ENCODE results near the gene CPHXL2. TPM values are rescaled to one million over a fixed set of nuclear protein-coding genes. Genes with fewer than 3 reads are reported as not detected.

CPHXL2 gene
- total RNA-seq, 2 donors from 2014 or later, result not detected

DNA sequence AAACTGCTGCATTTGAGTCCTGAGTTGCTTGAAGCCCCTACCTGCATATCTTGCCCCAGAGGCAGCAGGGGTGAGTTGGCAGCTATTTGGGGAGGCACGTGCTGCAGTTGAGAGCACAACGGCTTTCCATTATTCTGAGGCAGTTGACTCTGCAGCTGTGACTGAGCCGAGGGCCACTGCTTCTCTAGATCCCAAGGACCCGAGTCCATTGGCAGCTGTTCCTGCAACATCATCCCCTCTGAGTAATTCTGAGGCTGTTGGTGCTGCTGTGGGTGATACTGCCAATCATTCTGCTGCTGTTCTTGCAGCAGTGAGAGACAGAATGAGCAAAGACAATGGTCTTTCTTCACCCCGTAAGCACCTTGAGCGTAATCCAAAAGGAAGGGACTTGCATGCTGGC lies 16.5 kb downstream of the CPHXL2 start:
- H3K9me3 ChIP-seq, result no peaks in the 10 kb centered on the region
- ATAC-seq (ENCODE audit: insufficient number of reproducible peaks, low FRiP score, low read depth) (no peak), DNase-seq (ENCODE audit: low spot score) (no peak)
- no peaks in the 10 kb centered on the region for H3K4me1 ChIP-seq (ENCODE audit: control insufficient read depth in 1 of 2, low read depth in 2 of 2)
- no peak overlapping the region for H3K27ac ChIP-seq
- no peak overlapping the region for H3K4me3 ChIP-seq
- no peaks in the 10 kb centered on the region for H3K27me3 ChIP-seq (replicated peaks; ENCODE audit: insufficient read depth)
- TF ChIP-seq, protein P1, sequence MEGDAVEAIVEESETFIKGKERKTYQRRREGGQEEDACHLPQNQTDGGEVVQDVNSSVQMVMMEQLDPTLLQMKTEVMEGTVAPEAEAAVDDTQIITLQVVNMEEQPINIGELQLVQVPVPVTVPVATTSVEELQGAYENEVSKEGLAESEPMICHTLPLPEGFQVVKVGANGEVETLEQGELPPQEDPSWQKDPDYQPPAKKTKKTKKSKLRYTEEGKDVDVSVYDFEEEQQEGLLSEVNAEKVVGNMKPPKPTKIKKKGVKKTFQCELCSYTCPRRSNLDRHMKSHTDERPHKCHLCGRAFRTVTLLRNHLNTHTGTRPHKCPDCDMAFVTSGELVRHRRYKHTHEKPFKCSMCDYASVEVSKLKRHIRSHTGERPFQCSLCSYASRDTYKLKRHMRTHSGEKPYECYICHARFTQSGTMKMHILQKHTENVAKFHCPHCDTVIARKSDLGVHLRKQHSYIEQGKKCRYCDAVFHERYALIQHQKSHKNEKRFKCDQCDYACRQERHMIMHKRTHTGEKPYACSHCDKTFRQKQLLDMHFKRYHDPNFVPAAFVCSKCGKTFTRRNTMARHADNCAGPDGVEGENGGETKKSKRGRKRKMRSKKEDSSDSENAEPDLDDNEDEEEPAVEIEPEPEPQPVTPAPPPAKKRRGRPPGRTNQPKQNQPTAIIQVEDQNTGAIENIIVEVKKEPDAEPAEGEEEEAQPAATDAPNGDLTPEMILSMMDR (IDR thresholded peaks at IDR 0.05), result no peak
- peaks cover 25% of the 10 kb centered on the region for H3K36me3 ChIP-seq

DNA sequence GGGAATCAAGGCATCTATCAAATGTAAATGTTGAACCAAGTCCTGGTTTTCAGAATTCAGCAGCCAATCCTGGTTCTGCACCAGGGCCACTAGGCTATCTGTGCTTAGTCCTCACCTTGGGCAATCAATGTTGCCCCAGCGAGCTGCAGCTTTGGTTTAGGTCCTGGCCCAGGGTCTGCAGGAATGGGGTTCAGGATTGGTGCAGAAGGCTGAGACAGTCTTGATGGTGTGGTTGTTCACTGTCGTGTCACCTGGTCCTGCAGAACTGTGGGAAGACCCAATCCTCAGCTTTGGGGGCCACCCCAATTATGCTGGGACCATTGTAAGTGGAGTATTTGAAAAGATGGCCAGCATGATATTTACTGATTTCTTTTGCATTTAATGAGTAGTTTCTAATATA lies 18.6 kb downstream of the CPHXL2 start:
- ATAC-seq (ENCODE audit: insufficient number of reproducible peaks, low FRiP score, low read depth) (no peak), DNase-seq (ENCODE audit: low spot score) (no peak)
- no peak overlapping the region for H3K4me3 ChIP-seq
- H3K27me3 ChIP-seq (replicated peaks; ENCODE audit: insufficient read depth), result no peaks in the 10 kb centered on the region
- H3K27ac ChIP-seq, result no peak overlapping the region
- peaks cover 38% of the 10 kb centered on the region for H3K36me3 ChIP-seq
- TF ChIP-seq, protein P1 (IDR thresholded peaks at IDR 0.05), result no peak
- no peaks in the 10 kb centered on the region for H3K9me3 ChIP-seq
- H3K4me1 ChIP-seq (ENCODE audit: control insufficient read depth in 1 of 2, low read depth in 2 of 2), result peaks cover 6 to 10% of the 10 kb centered on the region in 2 donors

DNA sequence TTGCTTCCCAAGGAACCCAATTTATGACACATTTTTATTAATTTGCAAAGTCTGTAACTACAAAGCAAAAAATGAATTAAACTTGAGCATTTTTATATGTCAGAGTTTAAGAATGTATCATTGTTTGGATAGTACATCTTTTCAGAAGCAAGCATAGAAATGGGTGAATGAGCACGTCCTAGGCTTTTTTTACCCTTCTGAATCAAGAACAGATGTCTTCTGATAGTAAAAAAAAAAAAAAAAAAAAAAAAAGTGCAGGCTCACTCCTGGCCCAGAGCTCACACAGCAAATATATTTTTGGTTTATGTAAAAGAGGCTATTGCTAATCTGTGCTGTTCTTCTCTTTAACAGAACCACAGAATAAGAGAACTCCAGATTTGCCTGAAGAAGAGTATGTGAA lies 22.9 kb downstream of the CPHXL2 start:
- H3K27me3 ChIP-seq (replicated peaks; ENCODE audit: insufficient read depth), result no peaks in the 10 kb centered on the region
- no peak overlapping the region for H3K27ac ChIP-seq
- no peak for ATAC-seq (ENCODE audit: insufficient number of reproducible peaks, low FRiP score, low read depth)
- H3K4me1 ChIP-seq (ENCODE audit: control insufficient read depth in 1 of 2, low read depth in 2 of 2), result peaks cover 37 to 40% of the 10 kb centered on the region in 2 donors
- no peaks in the 10 kb centered on the region for H3K9me3 ChIP-seq
- peaks cover 38% of the 10 kb centered on the region for H3K36me3 ChIP-seq
- H3K4me3 ChIP-seq, result no peak overlapping the region
- TF ChIP-seq, protein P1 (IDR thresholded peaks at IDR 0.05), result no peak
- DNase-seq (ENCODE audit: low spot score), result no peak

DNA sequence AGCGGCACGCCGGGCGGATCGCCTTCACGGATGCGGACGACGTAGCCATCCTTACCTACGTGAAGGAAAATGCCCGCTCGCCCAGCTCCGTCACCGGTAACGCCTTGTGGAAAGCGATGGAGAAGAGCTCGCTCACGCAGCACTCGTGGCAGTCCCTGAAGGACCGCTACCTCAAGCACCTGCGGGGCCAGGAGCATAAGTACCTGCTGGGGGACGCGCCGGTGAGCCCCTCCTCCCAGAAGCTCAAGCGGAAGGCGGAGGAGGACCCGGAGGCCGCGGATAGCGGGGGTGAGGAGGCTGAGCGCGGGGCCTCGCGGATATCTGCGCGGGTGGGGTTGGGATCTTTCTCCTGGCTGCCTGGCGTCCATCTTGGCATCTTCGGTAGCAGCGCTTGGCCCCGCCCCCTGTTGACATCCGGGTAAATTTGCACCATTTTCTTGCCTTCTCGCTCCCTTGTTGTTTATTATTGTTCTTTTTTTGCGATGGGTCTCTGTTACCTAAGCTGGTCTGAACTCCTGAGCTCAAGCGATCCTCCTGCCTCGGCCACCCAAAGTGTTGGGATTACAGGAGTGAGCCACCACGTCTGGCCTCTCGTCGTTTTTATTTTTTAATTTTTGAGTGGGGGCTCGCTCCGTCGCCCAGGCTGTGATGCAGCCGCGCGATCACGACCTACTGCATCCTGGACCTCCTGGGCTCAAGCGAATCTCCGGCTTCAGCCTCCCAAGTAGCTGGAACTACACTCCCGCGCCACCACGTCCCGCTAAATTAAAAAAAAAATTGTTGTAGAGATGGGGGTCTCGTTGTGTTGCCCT lies 28.3 kb downstream of the CPHXL2 start:
- no peak for ATAC-seq (ENCODE audit: insufficient number of reproducible peaks, low FRiP score, low read depth)
- H3K27ac ChIP-seq, result peak overlapping the region; percentile 98
- H3K4me1 ChIP-seq (ENCODE audit: control insufficient read depth in 1 of 2, low read depth in 2 of 2), result peaks cover 38 to 56% of the 10 kb centered on the region in 2 donors
- TF ChIP-seq, protein P1 (IDR thresholded peaks at IDR 0.05), result no peak
- H3K9me3 ChIP-seq, result no peaks in the 10 kb centered on the region
- peaks cover 3% of the 10 kb centered on the region for H3K36me3 ChIP-seq
- peak; percentile 53 for DNase-seq (ENCODE audit: low spot score)
- peak overlapping the region; percentile 91 for H3K4me3 ChIP-seq
- H3K27me3 ChIP-seq (replicated peaks; ENCODE audit: insufficient read depth), result no peaks in the 10 kb centered on the region

DNA sequence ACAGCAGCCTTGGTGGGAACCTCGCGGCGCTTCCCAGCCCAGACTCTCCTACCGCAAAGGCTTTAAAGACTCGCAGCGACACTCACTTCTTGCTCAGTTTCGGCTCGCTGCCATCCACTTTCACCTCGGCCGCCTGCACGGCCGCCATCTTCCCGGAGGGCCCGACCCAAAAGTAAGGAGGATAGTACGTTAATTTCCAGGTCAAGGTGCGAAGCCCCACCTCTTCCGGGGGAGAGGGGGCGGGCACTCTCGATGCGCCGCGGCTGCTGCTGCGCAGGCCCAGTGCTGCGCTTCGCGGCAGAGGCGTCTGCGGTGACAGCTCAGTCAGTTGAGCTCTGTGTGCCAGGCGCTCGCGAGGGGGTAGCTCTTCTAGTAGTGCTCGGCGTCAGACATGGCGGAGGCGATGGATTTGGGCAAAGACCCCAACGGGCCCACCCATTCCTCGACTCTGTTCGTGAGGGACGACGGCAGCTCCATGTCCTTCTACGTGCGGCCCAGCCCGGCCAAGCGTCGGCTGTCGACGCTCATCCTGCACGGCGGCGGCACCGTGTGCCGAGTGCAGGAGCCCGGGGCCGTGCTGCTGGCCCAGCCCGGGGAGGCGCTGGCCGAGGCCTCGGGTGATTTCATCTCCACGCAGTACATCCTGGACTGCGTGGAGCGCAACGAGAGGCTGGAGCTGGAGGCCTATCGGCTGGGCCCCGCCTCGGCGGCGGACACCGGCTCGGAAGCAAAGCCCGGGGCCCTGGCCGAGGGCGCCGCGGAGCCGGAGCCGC lies 29.1 kb downstream of the CPHXL2 start, which contains the start of the genes KARS1 and TERF2IP:
KARS1 (minus strand) TSS at position 174 of the 773 bp plus-strand sequence; CDS start at position 148, 26 bp downstream.
TERF2IP (plus strand) TSS at position 282 of the 773 bp plus-strand sequence; CDS start at position 392, 110 bp downstream.
- Histone ChIP-seq H3K27ac (peak within 1 kb of the TSS; percentile 98), H3K36me3 (peaks cover 4% of the 10 kb centered on the region), H3K4me3 (peak within 1 kb of the TSS; percentile 91), H3K27me3 (replicated peaks; ENCODE audit: insufficient read depth) (no peaks in the 10 kb centered on the region), H3K9me3 (no peaks in the 10 kb centered on the region), H3K4me1 (ENCODE audit: control insufficient read depth in 1 of 2, low read depth in 2 of 2) (peaks cover 31 to 48% of the 10 kb centered on the region in 2 donors)
- peak; percentile 82 for ATAC-seq (ENCODE audit: insufficient number of reproducible peaks, low FRiP score, low read depth)
- DNase-seq (ENCODE audit: low spot score), result peak; percentile 66
- TF ChIP-seq, protein P1 (IDR thresholded peaks at IDR 0.05), result no peak

Data from thoracic aorta (tissue), 2 donors.